ENCODE measurements around the gene YIF1A. TPM values are rescaled to one million over a fixed set of nuclear protein-coding genes. Genes with fewer than 3 reads are reported as not detected.
"Not testable (repeated sequence)": the region's sequence is repeated elsewhere in the genome, so short reads cannot be mapped to it uniquely, and the experiment has no call there.

YIF1A gene
- total RNA-seq, 1 experiment from 2014 or later: 145 TPM

DNA sequence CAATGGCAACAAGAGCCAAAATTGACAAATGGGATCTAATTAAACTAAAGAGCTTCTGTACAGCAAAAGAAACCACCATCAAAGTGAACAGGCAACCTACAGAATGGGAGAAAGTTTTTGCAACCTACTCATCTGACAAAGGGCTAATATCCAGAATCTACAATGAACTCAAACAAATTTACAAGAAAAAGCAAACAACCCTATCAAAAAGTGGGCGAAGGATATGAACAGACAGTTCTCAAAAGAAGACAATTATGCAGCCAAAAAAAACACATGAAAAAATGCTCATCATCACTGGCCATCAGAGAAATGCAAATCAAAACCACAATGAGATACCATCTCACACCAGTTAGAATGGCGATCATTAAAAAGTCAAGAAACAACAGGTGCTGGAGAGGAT lies 31.3 kb upstream of the YIF1A start:
- not testable (repeated sequence) for H3K27me3 ChIP-seq (ENCODE audit: low read length); H4K20me1 ChIP-seq (ENCODE audit: insufficient read depth, low read depth, low read length); H3K9ac ChIP-seq (ENCODE audit: low read length); H3K79me2 ChIP-seq (ENCODE audit: low read length); H3K27ac ChIP-seq (ENCODE audit: low read length); H3K4me2 ChIP-seq (ENCODE audit: low read depth, low read length, poor library complexity, severe bottlenecking); DNase-seq; H3K4me3 ChIP-seq (ENCODE audit: low read length); H3K9me2 ChIP-seq (replicated peaks; ENCODE audit: insufficient read depth, low read length); H3K9me3 ChIP-seq (ENCODE audit: low read length); H3K36me3 ChIP-seq (ENCODE audit: insufficient read depth, low read length); H2AFZ ChIP-seq (ENCODE audit: low read length)
- H3K4me1 ChIP-seq (ENCODE audit: low read length): peaks cover 26% of the 10 kb centered on the region

DNA sequence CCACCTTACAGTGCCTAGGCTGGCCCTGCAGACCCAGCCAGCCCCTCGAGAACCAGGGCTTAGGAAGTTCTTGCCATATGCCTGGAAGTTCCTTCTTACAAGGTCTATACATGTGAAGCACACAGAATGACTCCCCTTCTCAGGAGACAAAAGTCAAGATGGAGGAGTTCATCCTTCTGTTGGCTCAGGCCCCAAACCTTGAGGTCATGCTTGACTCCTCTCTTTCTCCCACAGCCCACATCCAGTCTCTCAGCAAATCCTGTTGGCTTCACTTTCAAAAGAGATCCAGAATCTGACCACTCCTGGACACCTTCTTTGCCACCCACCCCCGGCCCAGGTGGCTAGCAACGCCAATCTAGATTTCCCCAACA lies 29.6 kb upstream of the YIF1A start:
- no peaks in the 10 kb centered on the region for H3K9me3 ChIP-seq (ENCODE audit: low read length)
- peak overlapping the region; percentile 92 for H3K27ac ChIP-seq (ENCODE audit: low read length)
- no peaks in the 10 kb centered on the region for H3K79me2 ChIP-seq (ENCODE audit: low read length)
- DNase-seq: no peak
- H3K4me1 ChIP-seq (ENCODE audit: low read length): peaks cover 29% of the 10 kb centered on the region
- H2AFZ ChIP-seq (ENCODE audit: low read length): peak overlapping the region; percentile 54; the same call in 1 of the 2 replicates
- no peaks in the 10 kb centered on the region for H3K36me3 ChIP-seq (ENCODE audit: insufficient read depth, low read length)
- H4K20me1 ChIP-seq (ENCODE audit: insufficient read depth, low read depth, low read length): no peaks in the 10 kb centered on the region
- H3K9me2 ChIP-seq (replicated peaks; ENCODE audit: insufficient read depth, low read length): no peaks in the 10 kb centered on the region
- H3K4me2 ChIP-seq (ENCODE audit: low read depth, low read length, poor library complexity, severe bottlenecking): peak overlapping the region; percentile 70
- H3K9ac ChIP-seq (ENCODE audit: low read length): peak overlapping the region; percentile 73
- peak overlapping the region; percentile 54 for H3K4me3 ChIP-seq (ENCODE audit: low read length)
- H3K27me3 ChIP-seq (ENCODE audit: low read length): no peaks in the 10 kb centered on the region

DNA sequence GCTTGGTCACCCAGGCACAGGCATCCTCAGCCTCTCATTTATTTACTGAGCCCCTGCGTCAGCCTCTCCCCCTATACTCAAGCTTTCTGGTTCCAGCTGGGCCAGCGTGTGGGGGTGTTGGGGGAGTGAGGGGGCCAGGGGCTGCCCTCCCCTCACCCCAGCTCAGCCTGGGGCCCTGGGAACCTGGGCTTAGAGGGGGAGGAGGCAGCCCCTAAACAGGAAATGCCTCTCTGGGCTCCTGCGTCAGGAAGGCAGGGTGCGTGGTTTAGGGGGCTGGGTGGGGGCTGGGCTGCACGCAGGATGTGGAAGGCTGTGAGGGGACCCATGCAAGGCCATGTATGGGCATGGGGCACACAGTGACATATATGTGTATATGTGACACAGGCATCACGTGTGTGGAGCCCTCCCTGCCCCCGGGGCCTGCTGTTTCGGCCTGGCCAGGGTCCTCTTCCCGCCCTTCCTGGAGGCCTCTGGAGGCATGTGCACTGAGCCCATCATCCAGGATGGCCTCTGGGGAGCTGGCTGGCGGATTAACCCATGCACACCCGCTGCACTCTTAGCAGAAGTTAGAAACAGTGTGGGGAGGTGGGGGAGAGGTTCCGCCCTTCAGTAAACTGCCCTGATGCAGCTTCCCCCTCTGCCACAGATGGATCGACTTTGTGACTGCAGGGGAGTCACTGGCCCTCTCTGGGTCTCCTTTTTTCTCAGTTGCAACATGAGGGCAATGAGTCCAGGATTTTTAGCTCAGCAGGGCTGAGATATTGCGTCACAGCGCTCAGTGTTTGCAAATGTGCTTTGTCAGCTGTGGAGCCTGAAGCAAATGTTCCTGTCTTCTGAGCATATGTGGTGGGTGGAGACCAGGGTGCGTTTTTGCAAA lies 29.0 kb upstream of the YIF1A start:
- Histone ChIP-seq H3K4me2 (ENCODE audit: low read depth, low read length, poor library complexity, severe bottlenecking) (peak overlapping the region; percentile 70), H3K4me3 (ENCODE audit: low read length) (peak overlapping the region; percentile 54), H3K9me2 (replicated peaks; ENCODE audit: insufficient read depth, low read length) (no peaks in the 10 kb centered on the region), H4K20me1 (ENCODE audit: insufficient read depth, low read depth, low read length) (no peaks in the 10 kb centered on the region), H3K27ac (ENCODE audit: low read length) (peak overlapping the region; percentile 92), H3K9ac (ENCODE audit: low read length) (peak overlapping the region; percentile 73), H3K27me3 (ENCODE audit: low read length) (no peaks in the 10 kb centered on the region), H2AFZ (ENCODE audit: low read length) (peak overlapping the region; percentile 54; the same call in 1 of the 2 replicates), H3K4me1 (ENCODE audit: low read length) (peaks cover 35% of the 10 kb centered on the region), H3K36me3 (ENCODE audit: insufficient read depth, low read length) (no peaks in the 10 kb centered on the region), H3K9me3 (ENCODE audit: low read length) (no peaks in the 10 kb centered on the region), H3K79me2 (ENCODE audit: low read length) (no peaks in the 10 kb centered on the region)
- DNase-seq: peak; percentile 93

DNA sequence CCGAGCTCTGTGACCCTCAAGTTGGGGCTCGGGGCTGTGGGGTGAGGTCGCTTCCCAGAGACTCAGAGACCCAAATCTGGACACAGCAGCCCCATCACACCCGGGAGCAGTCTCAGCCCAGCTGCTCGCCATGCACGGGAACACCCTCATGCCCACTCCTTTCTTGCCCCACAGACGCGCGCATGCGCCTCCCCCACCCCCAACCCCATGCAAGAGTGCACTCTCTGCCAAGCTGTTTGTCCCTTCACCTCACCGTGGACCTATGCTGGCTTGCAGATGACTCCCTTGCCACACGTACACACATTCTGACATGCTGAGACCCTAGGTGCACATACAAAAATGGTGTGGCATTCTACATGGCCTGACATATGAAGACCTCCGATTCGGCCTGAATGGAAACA lies 28.4 kb upstream of the YIF1A start:
- no peaks in the 10 kb centered on the region for H4K20me1 ChIP-seq (ENCODE audit: insufficient read depth, low read depth, low read length)
- H3K4me3 ChIP-seq (ENCODE audit: low read length): peak overlapping the region; percentile 54
- no peaks in the 10 kb centered on the region for H3K9me2 ChIP-seq (replicated peaks; ENCODE audit: insufficient read depth, low read length)
- peak overlapping the region; percentile 92 for H3K27ac ChIP-seq (ENCODE audit: low read length)
- H3K9ac ChIP-seq (ENCODE audit: low read length): peak overlapping the region; percentile 73
- peak overlapping the region; percentile 70 for H3K4me2 ChIP-seq (ENCODE audit: low read depth, low read length, poor library complexity, severe bottlenecking)
- H2AFZ ChIP-seq (ENCODE audit: low read length): peak overlapping the region; percentile 54; the same call in 1 of the 2 replicates
- peaks cover 38% of the 10 kb centered on the region for H3K4me1 ChIP-seq (ENCODE audit: low read length)
- H3K27me3 ChIP-seq (ENCODE audit: low read length): no peaks in the 10 kb centered on the region
- H3K36me3 ChIP-seq (ENCODE audit: insufficient read depth, low read length): no peaks in the 10 kb centered on the region
- H3K9me3 ChIP-seq (ENCODE audit: low read length): no peaks in the 10 kb centered on the region
- H3K79me2 ChIP-seq (ENCODE audit: low read length): no peaks in the 10 kb centered on the region
- peak; percentile 75 for DNase-seq

DNA sequence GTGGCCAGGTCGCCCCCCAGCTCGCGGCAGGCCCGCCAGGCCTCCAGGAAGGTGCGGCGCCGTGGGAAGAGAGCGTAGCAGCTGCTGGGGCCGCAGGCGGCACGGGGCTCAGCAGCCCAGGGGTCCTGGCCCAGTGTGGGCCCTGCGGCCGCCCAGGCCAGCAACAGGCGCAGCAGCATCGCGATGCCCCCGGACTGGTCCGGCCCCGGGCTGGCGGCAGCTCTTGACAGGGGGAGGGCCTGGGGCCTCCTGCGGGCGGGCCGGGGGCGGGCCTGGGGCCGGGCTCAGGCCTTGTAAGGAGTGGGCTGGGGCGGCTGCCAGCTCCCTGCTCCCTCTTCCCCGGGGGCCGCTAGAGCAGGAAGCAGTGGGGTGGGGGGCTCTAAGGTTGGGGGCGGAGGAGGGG lies 27.9 kb upstream of the YIF1A start, which contains the start of gene CD248:
Gene CD248, minus strand, starts transcription at position 196 of the 403 bp plus-strand sequence. Its CDS starts 17 bp downstream, at position 179.
- no peak for DNase-seq
- Histone ChIP-seq H3K27me3 (ENCODE audit: low read length) (no peaks in the 10 kb centered on the region), H2AFZ (ENCODE audit: low read length) (peak within 1 kb of the TSS; percentile 54; the same call in 1 of the 2 replicates), H3K9me2 (replicated peaks; ENCODE audit: insufficient read depth, low read length) (no peaks in the 10 kb centered on the region), H4K20me1 (ENCODE audit: insufficient read depth, low read depth, low read length) (no peaks in the 10 kb centered on the region), H3K36me3 (ENCODE audit: insufficient read depth, low read length) (no peaks in the 10 kb centered on the region), H3K9me3 (ENCODE audit: low read length) (no peaks in the 10 kb centered on the region), H3K27ac (ENCODE audit: low read length) (peak within 1 kb of the TSS; percentile 92), H3K79me2 (ENCODE audit: low read length) (no peaks in the 10 kb centered on the region), H3K9ac (ENCODE audit: low read length) (peak within 1 kb of the TSS; percentile 73), H3K4me1 (ENCODE audit: low read length) (peaks cover 42% of the 10 kb centered on the region), H3K4me2 (ENCODE audit: low read depth, low read length, poor library complexity, severe bottlenecking) (peak within 1 kb of the TSS; percentile 70), H3K4me3 (ENCODE audit: low read length) (peak within 1 kb of the TSS; percentile 54)

DNA sequence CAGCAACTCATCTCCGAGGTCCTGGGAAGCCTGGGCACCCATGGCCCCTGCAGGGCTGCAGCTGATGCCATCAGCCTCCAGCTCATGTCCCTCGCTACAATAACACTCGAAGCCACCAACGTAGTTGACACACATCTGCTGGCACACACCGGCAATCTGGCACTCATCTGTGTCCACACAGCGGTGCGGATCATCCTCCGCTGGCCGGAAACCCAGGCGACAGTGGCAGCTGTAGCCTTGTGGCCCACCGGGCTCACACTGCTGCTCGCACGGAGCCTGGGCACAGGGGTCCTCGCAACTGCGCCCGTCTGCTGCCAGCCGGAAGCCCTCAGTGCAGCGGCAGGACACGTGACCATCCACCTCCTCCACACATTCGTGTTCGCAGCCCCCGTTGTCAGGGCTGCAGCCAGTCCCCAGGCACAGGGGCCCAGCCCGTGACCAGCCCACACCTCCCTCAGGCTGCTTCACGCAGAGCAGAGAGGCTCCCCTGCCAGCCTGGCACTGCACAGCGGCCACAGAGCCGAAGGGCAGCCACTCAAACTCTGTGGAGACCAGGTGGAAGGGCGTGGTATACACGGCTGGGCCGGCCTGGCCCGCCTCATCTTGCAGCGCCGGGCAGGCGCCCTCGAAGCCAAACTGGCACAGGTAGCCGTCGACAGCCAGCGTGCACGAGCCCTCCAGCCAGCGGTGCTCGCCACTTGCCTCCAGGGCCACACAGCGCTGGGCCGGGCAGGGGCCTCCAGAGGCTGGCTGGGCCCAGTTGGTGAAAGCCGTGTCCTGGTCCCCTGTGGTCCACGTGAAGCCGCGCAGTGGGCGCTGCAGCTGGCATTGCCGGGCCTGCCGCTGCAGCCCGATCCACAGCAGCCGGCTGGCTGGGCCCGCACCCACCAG lies 27.2 kb upstream of the YIF1A start:
- no peak overlapping the region for H3K4me2 ChIP-seq (ENCODE audit: low read depth, low read length, poor library complexity, severe bottlenecking)
- no peaks in the 10 kb centered on the region for H3K9me3 ChIP-seq (ENCODE audit: low read length)
- no peak for DNase-seq
- H3K36me3 ChIP-seq (ENCODE audit: insufficient read depth, low read length): no peaks in the 10 kb centered on the region
- H4K20me1 ChIP-seq (ENCODE audit: insufficient read depth, low read depth, low read length): no peaks in the 10 kb centered on the region
- H3K79me2 ChIP-seq (ENCODE audit: low read length): no peaks in the 10 kb centered on the region
- H3K4me1 ChIP-seq (ENCODE audit: low read length): peaks cover 48% of the 10 kb centered on the region
- H3K27ac ChIP-seq (ENCODE audit: low read length): no peak overlapping the region
- H3K9me2 ChIP-seq (replicated peaks; ENCODE audit: insufficient read depth, low read length): no peaks in the 10 kb centered on the region
- H2AFZ ChIP-seq (ENCODE audit: low read length): no peak overlapping the region
- H3K9ac ChIP-seq (ENCODE audit: low read length): no peak overlapping the region
- no peaks in the 10 kb centered on the region for H3K27me3 ChIP-seq (ENCODE audit: low read length)
- H3K4me3 ChIP-seq (ENCODE audit: low read length): no peak overlapping the region

DNA sequence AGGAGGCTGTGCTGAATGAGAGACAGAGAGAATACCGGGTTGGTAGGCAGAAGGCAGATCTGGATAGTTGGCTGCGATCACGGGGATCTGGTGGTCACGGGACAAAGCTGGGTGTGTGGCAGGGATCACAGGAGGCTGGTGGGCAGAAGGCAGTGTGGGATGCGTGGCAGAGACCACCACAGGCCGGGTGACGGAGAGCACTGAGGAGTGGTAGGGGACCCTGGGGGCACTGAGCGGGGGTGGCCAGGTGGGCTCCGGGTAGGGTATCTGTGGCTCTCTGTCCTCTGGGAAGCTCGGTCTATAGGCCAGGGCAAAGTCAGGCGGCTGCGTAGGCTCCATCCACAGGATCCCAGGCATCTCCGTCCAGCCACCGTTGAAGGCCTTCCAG lies 26.5 kb upstream of the YIF1A start:
- H3K9me3 ChIP-seq (ENCODE audit: low read length): no peaks in the 10 kb centered on the region
- H2AFZ ChIP-seq (ENCODE audit: low read length): no peak overlapping the region
- DNase-seq: no peak
- no peaks in the 10 kb centered on the region for H4K20me1 ChIP-seq (ENCODE audit: insufficient read depth, low read depth, low read length)
- no peak overlapping the region for H3K9ac ChIP-seq (ENCODE audit: low read length)
- no peaks in the 10 kb centered on the region for H3K36me3 ChIP-seq (ENCODE audit: insufficient read depth, low read length)
- H3K4me3 ChIP-seq (ENCODE audit: low read length): no peak overlapping the region
- no peaks in the 10 kb centered on the region for H3K9me2 ChIP-seq (replicated peaks; ENCODE audit: insufficient read depth, low read length)
- no peak overlapping the region for H3K27ac ChIP-seq (ENCODE audit: low read length)
- H3K4me1 ChIP-seq (ENCODE audit: low read length): peaks cover 50% of the 10 kb centered on the region
- H3K27me3 ChIP-seq (ENCODE audit: low read length): no peaks in the 10 kb centered on the region
- H3K4me2 ChIP-seq (ENCODE audit: low read depth, low read length, poor library complexity, severe bottlenecking): no peak overlapping the region
- H3K79me2 ChIP-seq (ENCODE audit: low read length): no peaks in the 10 kb centered on the region
